Fibroblast of lung (primary cell): ENCODE results near the gene IQSEC3.

Experiments
- CTCF ChIP-seq, 2 donors: IDR thresholded peaks in 1 of 2; conservative IDR thresholded peaks in 1 of 2; 1 replicate in 1 of 2; 2 replicates in 1 of 2; pipeline ENCODE4 v1.5.1; 2011 to 2012; ENCODE audit warnings: low read length in 2 of 2, control low read depth in 1 of 2, inconsistent platforms in 1 of 2, low read depth in 1 of 2, mild to moderate bottlenecking in 1 of 2
- EZH2 ChIP-seq: IDR thresholded peaks from 2 replicates; pipeline ENCODE4 v1.5.1; 2012; ENCODE audit warnings: low read length, control low read depth, mild to moderate bottlenecking; ENCODE audit errors: missing control alignments

GRCh38 chr12:139585-139984, 73.0 kb downstream of the IQSEC3 start:
- TF ChIP-seq CTCF (conservative IDR thresholded peaks at IDR 0.05 in 1 of 2, IDR thresholded peaks at IDR 0.05 in 1 of 2; ENCODE audit: low read depth in 1 of 2, low read length in 2 of 2) (no peak), EZH2 (no peak)
